Activated T-cell treated with anti-CD3 and anti-CD28 coated beads, Interleukin-2, amount 50 U/mL, for 48 hours (primary cell): ENCODE data around the gene NMNAT2.
"Not testable (repeated sequence)": the region's sequence is repeated elsewhere in the genome, so short reads cannot be mapped to it uniquely, and the experiment has no call there.

Experiments used
- DNase-seq, 2 experiments: peaks; one replicate each; pipeline ENCODE4 v3.0.0-alpha.2; 2020

Gene NMNAT2

GRCh38 chr1:183251959-183252450 lies 166.2 kb downstream of the NMNAT2 start:
- DNase-seq: no peak

GRCh38 chr1:183251101-183251958 lies 166.8 kb downstream of the NMNAT2 start:
- DNase-seq: no peak

GRCh38 chr1:183249941-183250452 lies 168.2 kb downstream of the NMNAT2 start:
- DNase-seq: no peak

- DNase-seq: no peak
Observed at GRCh38 chr1:183248989-183249691, 169.0 kb downstream of the NMNAT2 start.

- no peak for DNase-seq
Observed at GRCh38 chr1:183247931-183248330, 170.2 kb downstream of the NMNAT2 start.

- DNase-seq: no peak
Observed at GRCh38 chr1:183247484-183247883, 170.7 kb downstream of the NMNAT2 start.

- DNase-seq: no peak
Observed at GRCh38 chr1:183247066-183247465, 171.1 kb downstream of the NMNAT2 start.

GRCh38 chr1:183246436-183246835 lies 171.7 kb downstream of the NMNAT2 start:
- no peak for DNase-seq

GRCh38 chr1:183245357-183245756 lies 172.8 kb downstream of the NMNAT2 start:
- no peak for DNase-seq

GRCh38 chr1:183244466-183244865 lies 173.7 kb downstream of the NMNAT2 start:
- DNase-seq: no peak

- DNase-seq: no peak
Observed at GRCh38 chr1:183243161-183244050, 174.8 kb downstream of the NMNAT2 start.

GRCh38 chr1:183242556-183242955 lies 175.6 kb downstream of the NMNAT2 start:
- DNase-seq: no peak

- no peak for DNase-seq
Observed at GRCh38 chr1:183241471-183241870, 176.7 kb downstream of the NMNAT2 start.

GRCh38 chr1:183240853-183241252 lies 177.3 kb downstream of the NMNAT2 start:
- DNase-seq: not testable (repeated sequence)

- DNase-seq: no peak
Observed at GRCh38 chr1:183240526-183240825, 177.7 kb downstream of the NMNAT2 start.

GRCh38 chr1:183239793-183240525 lies 178.2 kb downstream of the NMNAT2 start:
- DNase-seq: no peak

- no peak for DNase-seq
Observed at GRCh38 chr1:183239220-183239742, 178.9 kb downstream of the NMNAT2 start.

- no peak for DNase-seq
Observed at GRCh38 chr1:183238071-183238470, 180.1 kb downstream of the NMNAT2 start.

- DNase-seq: no peak
Observed at GRCh38 chr1:183237046-183237445, 181.1 kb downstream of the NMNAT2 start.

GRCh38 chr1:183236158-183236725 lies 181.9 kb downstream of the NMNAT2 start:
- no peak for DNase-seq

GRCh38 chr1:183235503-183235902 lies 182.7 kb downstream of the NMNAT2 start:
- no peak for DNase-seq
